Adipocyte (in vitro differentiated cells): Measurements from ENCODE around the gene TLK1.

Experiments used
- DNase-seq: peaks from one replicate; pipeline ENCODE4 v3.0.0-alpha.2; 2015; ENCODE audit warnings: low read depth
- H3K27me3 ChIP-seq: replicated peaks from 2 replicates; pipeline ENCODE4 v1.7.0; 2013; ENCODE audit warnings: mild to moderate bottlenecking, low read length, moderate library complexity; ENCODE audit not compliant: control insufficient read depth, insufficient read depth
- H3K36me3 ChIP-seq: 2 replicates; pipeline ENCODE4 v1.7.0; 2013; ENCODE audit warnings: low read length, mild to moderate bottlenecking, moderate library complexity; ENCODE audit not compliant: control insufficient read depth, insufficient read depth, severe bottlenecking
- H3K4me1 ChIP-seq: 2 replicates; pipeline ENCODE4 v1.7.0; 2013; ENCODE audit warnings: mild to moderate bottlenecking, low read length, moderate library complexity; ENCODE audit not compliant: control insufficient read depth, insufficient read depth
- H3K4me3 ChIP-seq: 2 replicates; pipeline ENCODE4 v1.7.0; 2013; ENCODE audit warnings: mild to moderate bottlenecking, low read length, moderate library complexity
- H3K9ac ChIP-seq: 2 replicates; pipeline ENCODE4 v1.7.0; 2013; ENCODE audit warnings: mild to moderate bottlenecking, low read length, moderate library complexity
- H3K9me3 ChIP-seq: 2 replicates; pipeline ENCODE4 v1.7.0; 2013; ENCODE audit warnings: mild to moderate bottlenecking, low read length, moderate library complexity; ENCODE audit not compliant: control insufficient read depth

Gene TLK1

DNA sequence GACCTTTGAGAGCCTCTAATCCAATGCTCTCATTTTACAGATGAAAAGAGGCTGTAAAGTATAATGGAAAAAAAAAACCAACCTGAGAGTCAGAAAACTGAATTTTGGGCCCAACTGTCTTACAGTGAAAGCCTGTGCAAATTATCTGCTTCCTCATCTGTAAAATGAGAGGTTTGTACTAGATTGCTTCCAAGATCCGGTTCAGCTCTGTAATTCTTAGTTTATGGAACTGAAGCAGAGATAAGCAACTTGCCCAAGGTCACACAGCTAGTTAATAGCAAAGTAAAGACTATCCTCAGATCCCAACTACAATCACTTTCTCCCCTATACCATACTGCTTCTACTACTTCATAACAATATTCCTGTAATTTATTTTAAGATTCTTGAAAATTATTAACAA lies 6.3 kb downstream of the TLK1 start:
- no peaks in the 10 kb centered on the region for H3K27me3 ChIP-seq
- DNase-seq: no peak
- H3K36me3 ChIP-seq: no peaks in the 10 kb centered on the region
- no peak overlapping the region for H3K4me3 ChIP-seq
- peak overlapping the region; percentile 4 for H3K9ac ChIP-seq
- no peaks in the 10 kb centered on the region for H3K9me3 ChIP-seq
- peaks cover 30% of the 10 kb centered on the region for H3K4me1 ChIP-seq

GRCh38 chr2:171150694-171151285 lies 9.9 kb downstream of the TLK1 start:
- no peak overlapping the region for H3K9ac ChIP-seq
- H3K4me1 ChIP-seq: peaks cover 13% of the 10 kb centered on the region
- no peaks in the 10 kb centered on the region for H3K36me3 ChIP-seq
- DNase-seq: no peak
- H3K9me3 ChIP-seq: no peaks in the 10 kb centered on the region
- H3K27me3 ChIP-seq: no peaks in the 10 kb centered on the region
- no peak overlapping the region for H3K4me3 ChIP-seq

- Histone ChIP-seq H3K4me1 (peaks cover 13% of the 10 kb centered on the region), H3K36me3 (no peaks in the 10 kb centered on the region), H3K27me3 (no peaks in the 10 kb centered on the region), H3K4me3 (no peak overlapping the region), H3K9ac (no peak overlapping the region), H3K9me3 (no peaks in the 10 kb centered on the region)
- no peak for DNase-seq
Observed at GRCh38 chr2:171149986-171150693, 10.6 kb downstream of the TLK1 start.

DNA sequence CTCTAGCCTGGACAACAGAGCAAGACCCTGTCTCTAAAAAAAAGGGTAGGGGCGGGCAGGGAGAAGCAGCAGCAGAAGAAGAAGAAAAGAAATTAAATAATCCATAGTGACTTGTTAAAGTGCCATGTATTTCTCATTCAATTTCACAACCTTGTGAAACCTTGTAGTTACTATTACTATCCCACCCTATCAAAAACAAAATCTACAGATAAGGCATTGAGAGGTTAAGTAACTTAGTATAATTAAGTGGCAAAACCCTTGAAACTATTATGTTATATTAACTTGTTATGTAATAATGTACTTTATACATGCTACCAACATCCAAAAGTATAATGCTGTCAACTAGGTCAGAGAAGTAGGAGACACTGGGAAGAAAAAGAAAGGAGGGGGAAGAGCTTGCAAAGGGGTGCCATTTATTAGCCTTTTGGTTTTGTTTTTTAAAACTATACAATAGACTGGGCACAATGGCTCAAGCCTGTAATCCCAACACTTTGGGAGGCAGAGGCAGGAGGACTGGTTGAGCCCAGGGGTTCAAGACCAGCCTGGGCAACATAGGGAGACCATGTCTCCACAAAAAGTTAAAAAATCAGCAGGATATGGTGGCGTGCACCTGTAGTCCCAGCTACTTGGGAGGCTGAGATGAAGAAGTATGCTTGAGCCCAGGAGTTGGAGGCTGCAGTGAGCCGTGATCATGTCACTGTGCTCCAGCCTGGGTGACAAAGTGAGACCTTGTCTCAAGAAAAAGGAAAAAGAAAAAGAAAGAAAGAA lies 11.3 kb downstream of the TLK1 start:
- Histone ChIP-seq H3K9me3 (no peaks in the 10 kb centered on the region), H3K4me3 (no peak overlapping the region), H3K36me3 (no peaks in the 10 kb centered on the region), H3K4me1 (peaks cover 7% of the 10 kb centered on the region), H3K27me3 (no peaks in the 10 kb centered on the region), H3K9ac (no peak overlapping the region)
- no peak for DNase-seq

GRCh38 chr2:171147081-171147480 lies 13.6 kb downstream of the TLK1 start:
- no peaks in the 10 kb centered on the region for H3K36me3 ChIP-seq
- no peak overlapping the region for H3K9ac ChIP-seq
- H3K27me3 ChIP-seq: no peaks in the 10 kb centered on the region
- H3K4me3 ChIP-seq: no peak overlapping the region
- H3K4me1 ChIP-seq: peaks cover under 1% of the 10 kb centered on the region
- no peak for DNase-seq
- no peaks in the 10 kb centered on the region for H3K9me3 ChIP-seq

- H3K27me3 ChIP-seq: no peaks in the 10 kb centered on the region
- H3K9ac ChIP-seq: no peak overlapping the region
- no peaks in the 10 kb centered on the region for H3K9me3 ChIP-seq
- no peaks in the 10 kb centered on the region for H3K36me3 ChIP-seq
- DNase-seq: no peak
- H3K4me3 ChIP-seq: no peak overlapping the region
- H3K4me1 ChIP-seq: peaks cover 5% of the 10 kb centered on the region
Observed at GRCh38 chr2:171146633-171147032, 14.1 kb downstream of the TLK1 start.

DNA sequence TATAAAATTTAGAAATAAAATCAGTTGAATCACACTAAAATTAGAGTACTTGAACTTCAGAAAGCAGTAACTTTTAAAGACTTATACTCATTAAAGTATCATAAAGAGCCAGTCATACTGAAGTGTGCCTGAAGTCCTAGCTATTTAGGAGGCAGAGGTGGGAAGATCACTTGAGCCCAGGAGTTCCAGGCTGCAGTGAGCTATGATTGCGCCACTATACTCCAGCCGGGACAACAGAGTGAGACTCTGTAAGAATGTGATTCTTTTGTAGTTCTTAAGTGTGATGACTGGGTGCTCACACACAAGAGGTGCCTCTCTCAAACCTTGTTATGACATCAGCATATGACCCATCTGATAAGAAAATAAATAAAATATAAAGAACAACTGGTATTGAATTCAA lies 14.6 kb downstream of the TLK1 start:
- no peak for DNase-seq
- H3K9ac ChIP-seq: no peak overlapping the region
- H3K4me1 ChIP-seq: peaks cover 11% of the 10 kb centered on the region
- no peaks in the 10 kb centered on the region for H3K27me3 ChIP-seq
- H3K36me3 ChIP-seq: no peaks in the 10 kb centered on the region
- no peaks in the 10 kb centered on the region for H3K9me3 ChIP-seq
- H3K4me3 ChIP-seq: no peak overlapping the region

- Histone ChIP-seq H3K36me3 (no peaks in the 10 kb centered on the region), H3K4me3 (no peak overlapping the region), H3K9ac (no peak overlapping the region), H3K27me3 (no peaks in the 10 kb centered on the region), H3K9me3 (no peaks in the 10 kb centered on the region), H3K4me1 (peaks cover 14% of the 10 kb centered on the region)
- DNase-seq: no peak
Observed at GRCh38 chr2:171143670-171144062, 17.0 kb downstream of the TLK1 start.

- H3K9ac ChIP-seq: no peak overlapping the region
- no peak overlapping the region for H3K4me3 ChIP-seq
- H3K36me3 ChIP-seq: no peaks in the 10 kb centered on the region
- no peaks in the 10 kb centered on the region for H3K9me3 ChIP-seq
- DNase-seq: no peak
- peaks cover 14% of the 10 kb centered on the region for H3K4me1 ChIP-seq
- no peaks in the 10 kb centered on the region for H3K27me3 ChIP-seq
Observed at GRCh38 chr2:171142398-171142797, 18.3 kb downstream of the TLK1 start.

DNA sequence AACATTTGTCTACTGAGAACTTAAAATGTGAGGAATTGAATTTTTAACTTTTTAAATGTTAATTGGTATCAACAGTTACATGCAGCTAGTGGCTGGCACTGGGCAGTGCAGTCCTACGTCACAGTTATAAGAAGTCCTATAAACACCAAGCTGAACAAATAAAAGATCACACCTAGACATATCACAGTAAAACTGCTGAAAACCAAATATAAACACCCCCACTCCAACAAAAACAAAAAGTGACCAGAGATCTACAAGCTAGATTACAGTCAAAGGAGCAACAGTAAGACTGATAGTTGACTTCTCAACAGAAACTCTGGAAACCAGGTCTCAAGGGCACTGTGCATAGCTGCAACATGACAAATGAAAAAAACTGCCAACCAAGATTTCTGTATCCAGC lies 19.4 kb downstream of the TLK1 start:
- Histone ChIP-seq H3K4me1 (peaks cover 22% of the 10 kb centered on the region), H3K4me3 (no peak overlapping the region), H3K27me3 (no peaks in the 10 kb centered on the region), H3K9ac (no peak overlapping the region), H3K9me3 (no peaks in the 10 kb centered on the region), H3K36me3 (no peaks in the 10 kb centered on the region)
- DNase-seq: peak; percentile 24

DNA sequence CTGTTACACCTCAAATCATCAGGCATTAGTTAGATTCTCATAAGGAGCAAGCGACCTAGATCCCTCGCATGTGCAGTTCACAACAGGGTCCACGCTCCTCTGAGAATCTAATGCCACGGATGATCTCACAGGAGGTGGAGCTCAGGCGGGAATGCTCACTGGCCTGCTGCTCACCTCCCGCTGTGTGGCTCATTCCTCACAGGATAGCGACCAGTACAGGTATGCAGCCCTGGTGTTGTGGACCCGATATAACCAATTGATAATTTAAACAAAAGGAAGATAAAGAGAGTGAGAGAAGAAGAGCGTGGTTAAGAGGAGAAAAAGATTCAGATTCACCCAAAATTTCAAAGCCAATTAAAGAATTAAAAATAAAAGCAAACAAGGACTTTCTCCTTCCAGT lies 20.8 kb downstream of the TLK1 start:
- Histone ChIP-seq H3K9ac (no peak overlapping the region), H3K4me1 (peaks cover 22% of the 10 kb centered on the region), H3K27me3 (no peaks in the 10 kb centered on the region), H3K36me3 (no peaks in the 10 kb centered on the region), H3K4me3 (no peak overlapping the region), H3K9me3 (no peaks in the 10 kb centered on the region)
- DNase-seq: no peak
